Gastrocnemius medialis (tissue), 4 donors: ENCODE results near the gene EAF1. TPM values are rescaled to one million over a fixed set of nuclear protein-coding genes. Genes with fewer than 3 reads are reported as not detected.
A peak's percentile ranks its signal among the peaks of the same experiment; 100 is the strongest.

Experiments used
- ATAC-seq, 2 donors: fragments of 150-250 bp; one replicate each; pipeline ENCODE4 v1.9.1; 2016
- DNase-seq, 2 donors: peaks; one replicate each; pipeline ENCODE4 v3.0.0-alpha.2; 2019
- H3K27ac ChIP-seq, 4 donors: fragments of 200-600 bp; sonication (generic); 1 replicate in 1 of 4; 2 replicates in 3 of 4; pipeline ENCODE4 v1.5.1; 2016 to 2018; ENCODE audit warnings: mild to moderate bottlenecking in 2 of 4, moderate library complexity in 1 of 4
- H3K27me3 ChIP-seq, 3 donors: fragments of 200-600 bp; sonication (generic) in 2 of 3; 1 replicate in 1 of 3; 2 replicates in 2 of 3; pipeline versions ENCODE4 v1.5.1 to v1.6.0; 2016 to 2019; ENCODE audit warnings: mild to moderate bottlenecking in 1 of 3, moderate library complexity in 1 of 3
- H3K36me3 ChIP-seq, 2 donors: fragments of 200-600 bp; sonication (generic) in 1 of 2; one replicate each; pipeline ENCODE4 v1.5.1; 2017 to 2018
- H3K4me1 ChIP-seq, 2 donors: fragments of 200-600 bp; sonication (generic) in 1 of 2; one replicate each; pipeline ENCODE4 v1.5.1; 2016 to 2017; ENCODE audit warnings: mild to moderate bottlenecking in 2 of 2
- H3K4me3 ChIP-seq, 4 donors: fragments of 200-600 bp; sonication (generic) in 3 of 4; 1 replicate in 1 of 4; 2 replicates in 3 of 4; pipeline ENCODE4 v1.5.1; 2016 to 2019; ENCODE audit warnings: mild to moderate bottlenecking in 2 of 4
- H3K9me3 ChIP-seq, 3 donors: fragments of 200-600 bp; sonication (generic) in 2 of 3; 1 replicate in 1 of 3; 2 replicates in 2 of 3; pipeline ENCODE4 v1.5.1; 2016 to 2019
- POLR2A ChIP-seq, 2 donors: fragments of 450-650 bp; IDR thresholded peaks; one replicate each; pipeline ENCODE4 v1.6.1; 2017; ENCODE audit warnings: antibody characterized with exemption in 2 of 2, mild to moderate bottlenecking in 2 of 2, moderate library complexity in 2 of 2
- in situ Hi-C, 4 donors: fragments of 200-750 bp; cut with MboI; loops; one replicate each; pipeline versions ENCODE4 v1.15.0 to v1.8.0; 2017; ENCODE audit warnings: low sequenced_read_pairs in 4 of 4
- intact Hi-C: fragments of 100-400 bp; cut with DNase I; formaldehyde crosslinking; loops from one replicate; pipeline ENCODE4 v1.15.1; 2023; ENCODE audit warnings: low total_unique reads
- total RNA-seq, 4 donors: library from RNA; depleted of rRNA; stranded (reverse); fragments of >200 nt; gene quantifications; one replicate each; pipeline versions ENCODE4 v1.1.0 to v1.2.3, GENCODE V29; 2016
- TF ChIP-seq, protein P1 (sequence below), 5 experiments: fragments of 450-650 bp in 3 of 5; fragments of 200-600 bp in 2 of 5; sonication (generic) in 2 of 5; IDR thresholded peaks in 4 of 5; conservative IDR thresholded peaks in 1 of 5; 1 replicate in 4 of 5; 2 replicates in 1 of 5; pipeline ENCODE4 v1.5.1; 2016 to 2019; ENCODE audit warnings: antibody characterized with exemption in 5 of 5, mild to moderate bottlenecking in 3 of 5, moderate library complexity in 3 of 5

Gene EAF1
- total RNA-seq, 4 donors from 2014 or later, result 9.4 to 17.3 (median 10.5) TPM

DNA sequence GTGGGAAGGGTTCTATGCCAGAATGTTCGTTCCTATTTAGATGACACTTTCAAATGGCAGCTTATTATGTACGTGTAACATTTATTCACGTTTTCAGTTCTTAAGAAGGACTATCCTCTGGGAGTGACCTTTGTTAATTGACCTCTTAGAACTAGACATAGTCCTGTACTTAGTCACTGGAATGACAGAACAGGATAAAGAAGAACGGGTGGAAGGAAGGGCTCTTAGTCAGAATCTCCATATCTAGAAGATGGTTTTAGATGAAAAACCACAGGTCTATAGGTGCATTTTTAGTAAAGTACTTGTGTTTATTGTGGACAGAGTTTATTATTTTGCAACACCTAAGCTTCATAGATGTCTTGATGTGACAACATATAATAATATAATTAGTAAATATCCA is 6.5 kb upstream of the EAF1 start:
- H3K36me3 ChIP-seq, result peaks cover 0 to 35% of the 10 kb centered on the region in 2 donors
- H3K27ac ChIP-seq, result no peak overlapping the region
- no peak for TF ChIP-seq POLR2A (IDR thresholded peaks at IDR 0.05)
- TF ChIP-seq, protein P1, sequence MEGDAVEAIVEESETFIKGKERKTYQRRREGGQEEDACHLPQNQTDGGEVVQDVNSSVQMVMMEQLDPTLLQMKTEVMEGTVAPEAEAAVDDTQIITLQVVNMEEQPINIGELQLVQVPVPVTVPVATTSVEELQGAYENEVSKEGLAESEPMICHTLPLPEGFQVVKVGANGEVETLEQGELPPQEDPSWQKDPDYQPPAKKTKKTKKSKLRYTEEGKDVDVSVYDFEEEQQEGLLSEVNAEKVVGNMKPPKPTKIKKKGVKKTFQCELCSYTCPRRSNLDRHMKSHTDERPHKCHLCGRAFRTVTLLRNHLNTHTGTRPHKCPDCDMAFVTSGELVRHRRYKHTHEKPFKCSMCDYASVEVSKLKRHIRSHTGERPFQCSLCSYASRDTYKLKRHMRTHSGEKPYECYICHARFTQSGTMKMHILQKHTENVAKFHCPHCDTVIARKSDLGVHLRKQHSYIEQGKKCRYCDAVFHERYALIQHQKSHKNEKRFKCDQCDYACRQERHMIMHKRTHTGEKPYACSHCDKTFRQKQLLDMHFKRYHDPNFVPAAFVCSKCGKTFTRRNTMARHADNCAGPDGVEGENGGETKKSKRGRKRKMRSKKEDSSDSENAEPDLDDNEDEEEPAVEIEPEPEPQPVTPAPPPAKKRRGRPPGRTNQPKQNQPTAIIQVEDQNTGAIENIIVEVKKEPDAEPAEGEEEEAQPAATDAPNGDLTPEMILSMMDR (IDR thresholded peaks at IDR 0.05 in 4 of 5, conservative IDR thresholded peaks at IDR 0.05 in 1 of 5), result no peak
- no peak for ATAC-seq
- H3K4me1 ChIP-seq, result peaks cover 4% of the 10 kb centered on the region in 2 donors
- in situ Hi-C loops (loop anchor here in 2 of 4 donors (10.0 to 25.0 kb wide), 2 partner anchors 134 to 309 kb away; no protein-coding TSS in a partner anchor), intact Hi-C loops (no loop called here)
- no peaks in the 10 kb centered on the region for H3K9me3 ChIP-seq
- DNase-seq, result no peak
- H3K4me3 ChIP-seq, result no peak overlapping the region
- no peaks in the 10 kb centered on the region for H3K27me3 ChIP-seq

- DNase-seq (no peak), ATAC-seq (no peak)
- intact Hi-C loops (loop anchor here (1.0 to 5.0 kb wide), 3 partner anchors 79 to 224 kb away; no protein-coding TSS in a partner anchor), in situ Hi-C loops (loop anchor here (5.0 to 25.0 kb wide), 3 partner anchors 128 to 136 kb away; no protein-coding TSS in a partner anchor)
- H3K9me3 ChIP-seq, result no peaks in the 10 kb centered on the region
- TF ChIP-seq, protein P1 (IDR thresholded peaks at IDR 0.05 in 4 of 5, conservative IDR thresholded peaks at IDR 0.05 in 1 of 5), result no peak
- no peak for TF ChIP-seq POLR2A (IDR thresholded peaks at IDR 0.05)
- H3K27me3 ChIP-seq, result no peaks in the 10 kb centered on the region
- H3K4me3 ChIP-seq, result peak overlapping the region; percentile 80 to 100 (median 90)
- peaks cover 0 to 42% of the 10 kb centered on the region in 2 donors for H3K36me3 ChIP-seq
- H3K27ac ChIP-seq, result peak overlapping the region; percentile 85 to 88 (median 87)
- peaks cover 33 to 39% of the 10 kb centered on the region in 2 donors for H3K4me1 ChIP-seq
Observed at GRCh38 chr3:15426579-15427118, 749 bp upstream of the EAF1 start.

- in situ Hi-C loops (loop anchor here (5.0 to 25.0 kb wide), 3 partner anchors 127 to 134 kb away; no protein-coding TSS in a partner anchor), intact Hi-C loops (loop anchor here (1.0 to 5.0 kb wide), 3 partner anchors 77 to 226 kb away; no protein-coding TSS in a partner anchor)
- ATAC-seq (peak; percentile 8 to 43), DNase-seq (no peak)
- Histone ChIP-seq H3K36me3 (peaks cover 0 to 48% of the 10 kb centered on the region in 2 donors), H3K27ac (peak overlapping the region; percentile 85 to 88 (median 87)), H3K27me3 (no peaks in the 10 kb centered on the region), H3K9me3 (no peaks in the 10 kb centered on the region), H3K4me1 (peaks cover 33 to 40% of the 10 kb centered on the region in 2 donors), H3K4me3 (peak overlapping the region; percentile 80 to 100 (median 90))
- TF ChIP-seq POLR2A (IDR thresholded peaks at IDR 0.05), result no peak
- TF ChIP-seq, protein P1 (IDR thresholded peaks at IDR 0.05 in 4 of 5, conservative IDR thresholded peaks at IDR 0.05 in 1 of 5), result no peak
Observed at GRCh38 chr3:15427981-15428380, 583 bp downstream of the EAF1 start.

- ATAC-seq, result no peak
- intact Hi-C loops, result loop anchor here (5.0 kb wide), 1 partner anchor 226 kb away; no protein-coding TSS in a partner anchor
- H3K4me3 ChIP-seq, result peak overlapping the region; percentile 80 to 100 (median 90)
- H3K36me3 ChIP-seq, result peaks cover 0 to 49% of the 10 kb centered on the region in 2 donors
- no peak for DNase-seq
- H3K27me3 ChIP-seq, result no peaks in the 10 kb centered on the region
- in situ Hi-C loops, result loop anchor here (5.0 to 25.0 kb wide), 3 partner anchors 126 to 134 kb away; no protein-coding TSS in a partner anchor
- TF ChIP-seq POLR2A (IDR thresholded peaks at IDR 0.05), result no peak
- TF ChIP-seq, protein P1 (IDR thresholded peaks at IDR 0.05 in 4 of 5, conservative IDR thresholded peaks at IDR 0.05 in 1 of 5), result no peak
- H3K27ac ChIP-seq, result peak overlapping the region; percentile 85 to 88 (median 87)
- no peaks in the 10 kb centered on the region for H3K9me3 ChIP-seq
- peaks cover 33 to 40% of the 10 kb centered on the region in 2 donors for H3K4me1 ChIP-seq
Observed at GRCh38 chr3:15428539-15428938, 1.1 kb downstream of the EAF1 start.
